ENCODE data around the gene CHRNA5.

DNA sequence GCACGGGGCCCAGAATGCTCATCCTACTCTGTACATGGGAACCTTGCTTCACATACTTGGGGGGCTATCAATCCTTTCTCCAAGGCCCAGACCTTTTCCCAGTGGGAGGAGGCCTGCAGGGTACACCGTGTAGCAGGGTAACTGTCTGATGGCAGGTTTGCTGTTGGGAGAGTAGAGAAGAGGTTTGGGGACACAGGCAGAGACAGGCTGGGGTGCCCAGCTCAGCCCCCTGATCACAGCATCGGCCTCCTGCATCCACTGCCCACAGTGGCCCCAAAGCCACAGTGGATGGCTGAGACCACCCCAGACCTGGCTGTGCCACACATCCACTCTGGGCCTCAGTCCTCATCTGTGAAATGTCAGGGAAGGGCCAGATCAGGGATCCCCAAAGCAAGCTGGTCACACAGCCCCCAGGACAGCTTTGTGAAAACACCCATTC lies 49.9 kb downstream of the CHRNA5 start:
- TF ChIP-seq EZH2phosphoT487 (IDR thresholded peaks at IDR 0.05; ENCODE audit: low read length), result no peak
- TF ChIP-seq, protein P1, sequence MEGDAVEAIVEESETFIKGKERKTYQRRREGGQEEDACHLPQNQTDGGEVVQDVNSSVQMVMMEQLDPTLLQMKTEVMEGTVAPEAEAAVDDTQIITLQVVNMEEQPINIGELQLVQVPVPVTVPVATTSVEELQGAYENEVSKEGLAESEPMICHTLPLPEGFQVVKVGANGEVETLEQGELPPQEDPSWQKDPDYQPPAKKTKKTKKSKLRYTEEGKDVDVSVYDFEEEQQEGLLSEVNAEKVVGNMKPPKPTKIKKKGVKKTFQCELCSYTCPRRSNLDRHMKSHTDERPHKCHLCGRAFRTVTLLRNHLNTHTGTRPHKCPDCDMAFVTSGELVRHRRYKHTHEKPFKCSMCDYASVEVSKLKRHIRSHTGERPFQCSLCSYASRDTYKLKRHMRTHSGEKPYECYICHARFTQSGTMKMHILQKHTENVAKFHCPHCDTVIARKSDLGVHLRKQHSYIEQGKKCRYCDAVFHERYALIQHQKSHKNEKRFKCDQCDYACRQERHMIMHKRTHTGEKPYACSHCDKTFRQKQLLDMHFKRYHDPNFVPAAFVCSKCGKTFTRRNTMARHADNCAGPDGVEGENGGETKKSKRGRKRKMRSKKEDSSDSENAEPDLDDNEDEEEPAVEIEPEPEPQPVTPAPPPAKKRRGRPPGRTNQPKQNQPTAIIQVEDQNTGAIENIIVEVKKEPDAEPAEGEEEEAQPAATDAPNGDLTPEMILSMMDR (IDR thresholded peaks at IDR 0.05; ENCODE audit: low read length), result no peak

All from MM.1S (cell line).